Nephron progenitor cell (in vitro differentiated cells): Measurements from ENCODE around the gene RPF1.
"Not testable (repeated sequence)": the region's sequence is repeated elsewhere in the genome, so short reads cannot be mapped to it uniquely, and the experiment has no call there.

Source experiments
- DNase-seq: peaks from one replicate; pipeline ENCODE4 v3.0.0; 2021
- H3K27ac Mint-ChIP-seq: 2 replicates; pipeline ENCODE4 v1.8.0; 2021; ENCODE audit warnings: mild to moderate bottlenecking, moderate library complexity, mixed read lengths
- H3K27me3 Mint-ChIP-seq: 2 replicates; pipeline ENCODE4 v1.8.0; 2021; ENCODE audit warnings: mild to moderate bottlenecking, low read depth, mixed read lengths; ENCODE audit not compliant: poor library complexity
- H3K36me3 Mint-ChIP-seq: 2 replicates; pipeline ENCODE4 v1.8.0; 2021; ENCODE audit warnings: low read depth, mixed read lengths
- H3K4me1 Mint-ChIP-seq: 2 replicates; pipeline ENCODE4 v1.8.0; 2021; ENCODE audit warnings: mixed read lengths
- H3K4me3 Mint-ChIP-seq: 2 replicates; pipeline ENCODE4 v1.8.0; 2021; ENCODE audit warnings: mild to moderate bottlenecking, moderate library complexity, mixed read lengths
- H3K9me3 Mint-ChIP-seq: 2 replicates; pipeline ENCODE4 v1.8.0; 2021; ENCODE audit warnings: mild to moderate bottlenecking, moderate library complexity, mixed read lengths
- CTCF ChIP-seq: fragments of 200-600 bp; sonication (generic); IDR thresholded peaks from 2 replicates; pipeline ENCODE4 v1.5.0; 2021; ENCODE audit warnings: antibody characterized with exemption

The RPF1 gene

GRCh38 chr1:84436876-84437655 lies 42.0 kb upstream of the RPF1 start:
- H3K9me3 Mint-ChIP-seq = no peaks in the 10 kb centered on the region
- no peak for DNase-seq

DNA sequence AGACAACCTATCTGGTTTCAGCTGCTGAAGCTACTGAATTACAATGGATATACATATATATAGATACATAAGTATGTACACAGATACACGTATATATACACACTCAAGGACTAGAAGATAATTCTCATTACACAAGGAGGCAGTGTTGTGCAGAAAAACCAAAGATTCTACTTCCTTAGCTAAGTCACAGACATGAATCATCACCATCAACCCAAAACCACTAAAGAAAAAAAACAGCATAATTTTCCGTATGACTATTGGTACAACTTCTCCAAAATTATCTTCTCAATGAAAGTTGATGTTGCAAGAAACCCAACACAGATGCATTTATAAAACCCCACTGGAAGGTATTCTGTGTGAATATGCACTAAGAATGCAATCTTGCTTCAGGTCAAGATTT lies 36.8 kb upstream of the RPF1 start:
- TF ChIP-seq CTCF = no peak
- DNase-seq = no peak
- H3K4me1 Mint-ChIP-seq = peaks cover 3% of the 10 kb centered on the region
- H3K27me3 Mint-ChIP-seq = peaks cover 11% of the 10 kb centered on the region
- H3K27ac Mint-ChIP-seq = no peak overlapping the region
- peaks cover 26% of the 10 kb centered on the region for H3K9me3 Mint-ChIP-seq
- no peak overlapping the region for H3K4me3 Mint-ChIP-seq
- peaks cover 6% of the 10 kb centered on the region for H3K36me3 Mint-ChIP-seq

More at GRCh38 chr1:84436876-84437655, 42.0 kb upstream of the RPF1 start:
- no peaks in the 10 kb centered on the region for H3K27me3 Mint-ChIP-seq
- H3K36me3 Mint-ChIP-seq = no peaks in the 10 kb centered on the region
- no peak overlapping the region for H3K27ac Mint-ChIP-seq
- peaks cover 12% of the 10 kb centered on the region for H3K4me1 Mint-ChIP-seq
- no peak for TF ChIP-seq CTCF
- H3K4me3 Mint-ChIP-seq = no peak overlapping the region

GRCh38 chr1:84442747-84443646 lies 36.1 kb upstream of the RPF1 start:
- not testable (repeated sequence) for H3K36me3 Mint-ChIP-seq, DNase-seq
- peaks cover 31% of the 10 kb centered on the region for H3K9me3 Mint-ChIP-seq

DNA sequence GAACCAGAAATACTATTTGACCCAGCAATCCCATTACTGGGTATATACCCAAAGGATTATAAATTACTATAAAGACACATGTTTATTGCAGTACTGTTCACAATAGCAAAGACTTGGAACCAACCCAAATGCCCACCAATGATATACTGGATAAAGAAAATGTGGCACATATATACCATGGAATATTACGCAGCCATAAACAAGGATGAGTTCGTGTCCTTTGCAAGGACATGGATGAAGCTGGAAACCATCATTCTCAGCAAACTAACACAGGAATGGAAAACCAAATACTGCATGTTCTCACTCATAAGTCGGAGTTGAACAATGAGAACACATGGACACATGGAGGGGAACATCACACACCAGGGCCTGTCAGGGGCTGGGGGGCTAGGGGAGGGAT lies 30.4 kb upstream of the RPF1 start:
- H3K27ac Mint-ChIP-seq, DNase-seq, H3K4me1 Mint-ChIP-seq, H3K36me3 Mint-ChIP-seq, H3K4me3 Mint-ChIP-seq: not testable (repeated sequence)
- Mint-ChIP-seq H3K9me3 (peaks cover 36% of the 10 kb centered on the region), H3K27me3 (peaks cover 12% of the 10 kb centered on the region)

More at GRCh38 chr1:84442747-84443646, 36.1 kb upstream of the RPF1 start:
- H3K4me1 Mint-ChIP-seq, H3K4me3 Mint-ChIP-seq, H3K27ac Mint-ChIP-seq: not testable (repeated sequence)
- peaks cover 11% of the 10 kb centered on the region for H3K27me3 Mint-ChIP-seq

GRCh38 chr1:84450910-84451309 lies 28.2 kb upstream of the RPF1 start:
- Mint-ChIP-seq H3K4me3 (no peak overlapping the region), H3K4me1 (no peaks in the 10 kb centered on the region), H3K9me3 (peaks cover 20% of the 10 kb centered on the region), H3K27me3 (peaks cover 10% of the 10 kb centered on the region), H3K27ac (no peak overlapping the region), H3K36me3 (peaks cover 7% of the 10 kb centered on the region)
- TF ChIP-seq CTCF = no peak
- DNase-seq = no peak

DNA sequence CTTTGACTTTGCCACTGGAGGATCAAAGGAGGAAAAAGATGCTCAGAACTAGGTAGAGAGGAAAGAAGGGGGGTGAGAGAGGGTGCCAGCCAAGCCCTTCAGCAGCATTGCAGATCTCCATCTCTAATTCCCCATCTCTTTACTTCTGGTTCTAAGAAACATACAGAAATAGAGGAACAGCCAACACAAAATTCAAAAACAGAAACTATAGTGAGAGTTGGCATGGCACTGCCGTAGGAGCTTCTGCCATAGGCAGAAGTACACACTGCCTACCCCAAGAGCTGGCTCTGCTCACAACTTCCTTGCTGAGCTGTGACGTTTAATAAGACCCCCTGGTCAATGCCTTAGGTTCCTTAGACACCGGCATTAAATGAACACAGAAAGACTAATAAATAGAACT lies 26.6 kb upstream of the RPF1 start:
- H3K4me1 Mint-ChIP-seq = no peaks in the 10 kb centered on the region
- no peaks in the 10 kb centered on the region for H3K36me3 Mint-ChIP-seq
- H3K4me3 Mint-ChIP-seq = no peak overlapping the region
- H3K9me3 Mint-ChIP-seq = peaks cover 8% of the 10 kb centered on the region
- no peak overlapping the region for H3K27ac Mint-ChIP-seq
- no peak for TF ChIP-seq CTCF
- H3K27me3 Mint-ChIP-seq = peaks cover 8% of the 10 kb centered on the region
- no peak for DNase-seq
